ENCODE measurements around the gene SFXN5.
A peak's percentile ranks its signal among the peaks of the same experiment; 100 is the strongest.

Gene SFXN5

DNA sequence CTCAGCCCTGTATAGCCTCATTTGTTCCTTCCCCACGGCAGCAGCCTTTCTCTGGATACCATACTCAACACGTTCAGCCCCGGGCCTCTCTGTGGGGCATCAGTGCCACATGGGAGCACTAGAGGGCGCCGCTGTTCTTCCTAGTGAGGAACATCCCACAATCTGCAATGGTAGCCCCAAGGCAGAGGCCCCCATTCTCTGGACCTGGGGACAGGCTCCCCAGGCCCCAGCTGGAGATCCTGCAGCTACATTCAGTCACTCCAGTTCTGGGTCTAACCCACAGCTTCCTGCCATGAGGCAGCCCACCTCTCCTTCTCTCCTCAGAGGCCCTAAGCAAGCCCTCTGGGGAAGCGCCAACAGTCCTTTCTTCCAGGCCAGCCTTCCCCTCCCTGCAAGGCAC is 14.2 kb upstream of the SFXN5 start:
- DNase-seq (ENCODE audit: low spot score): peak; percentile 85
- peak; percentile 92 for TF ChIP-seq CTCF (IDR thresholded peaks at IDR 0.05; ENCODE audit: extremely low read depth, missing control alignments)

DNA sequence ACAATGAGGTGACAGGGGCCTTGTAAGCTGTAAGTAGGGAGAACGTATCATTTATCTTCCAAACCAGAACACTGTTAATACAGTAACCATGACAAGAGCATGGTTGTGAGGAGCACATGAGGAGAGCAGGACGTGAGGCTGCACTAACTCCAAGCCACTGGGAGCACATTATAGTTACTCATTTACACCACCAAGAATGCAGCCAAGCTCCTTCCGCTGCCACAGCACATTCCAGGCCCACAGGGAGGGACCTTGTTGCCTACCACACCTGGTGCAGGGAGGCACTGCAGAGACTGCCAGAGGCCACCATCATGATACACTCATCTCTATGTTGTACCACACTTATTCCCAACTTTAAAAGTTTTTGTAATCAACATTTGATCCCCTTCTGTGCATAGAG is 13.5 kb upstream of the SFXN5 start:
- TF ChIP-seq CTCF (IDR thresholded peaks at IDR 0.05; ENCODE audit: extremely low read depth, missing control alignments): no peak
- DNase-seq (ENCODE audit: low spot score): no peak

DNA sequence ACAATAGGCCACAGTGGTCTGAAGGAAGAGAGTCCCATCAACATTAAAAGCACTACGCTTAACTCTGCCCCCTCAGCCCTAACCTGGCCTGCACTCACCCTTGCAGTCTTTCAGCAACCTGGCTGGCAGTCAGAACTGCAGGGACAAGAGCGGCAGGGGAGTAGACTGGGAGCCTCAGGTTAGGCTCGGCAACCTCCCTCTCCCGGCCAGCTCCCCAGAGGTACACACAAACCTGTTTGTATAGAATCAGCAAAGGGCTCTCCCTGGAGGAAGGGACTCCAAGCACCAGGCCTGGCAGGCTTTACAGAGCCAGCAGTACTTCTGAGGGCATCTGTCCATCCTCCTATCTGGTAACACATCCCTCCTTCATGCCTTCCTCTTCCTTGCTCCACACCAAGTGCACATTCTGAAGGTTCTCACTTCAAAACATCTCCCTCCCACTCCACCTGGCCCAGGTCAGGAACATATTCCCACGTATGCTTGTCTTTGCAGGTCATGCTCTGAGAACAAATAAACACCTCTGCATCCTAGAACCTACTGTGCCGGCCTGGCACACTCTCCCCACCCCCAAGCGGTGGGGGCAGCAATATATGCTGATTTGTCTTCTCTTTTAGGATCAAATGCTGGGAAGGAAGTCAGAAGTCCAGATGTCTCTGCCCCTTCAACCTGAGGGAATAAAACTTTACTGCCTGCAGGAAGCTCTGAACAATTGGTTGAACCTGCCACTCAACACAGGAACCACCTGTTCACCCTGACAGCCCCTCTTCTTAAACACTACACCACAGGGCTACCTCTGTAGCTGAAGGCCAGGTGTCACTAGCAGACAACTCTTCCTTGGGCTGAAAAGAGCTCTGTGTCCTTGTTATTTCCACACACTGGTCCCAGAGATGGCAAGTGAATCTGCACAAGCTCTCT is 12.6 kb upstream of the SFXN5 start:
- TF ChIP-seq CTCF (IDR thresholded peaks at IDR 0.05; ENCODE audit: extremely low read depth, missing control alignments): no peak
- DNase-seq (ENCODE audit: low spot score): no peak

- no peak for DNase-seq (ENCODE audit: low spot score)
- TF ChIP-seq CTCF (IDR thresholded peaks at IDR 0.05; ENCODE audit: extremely low read depth, missing control alignments): no peak
These were observed 11.3 kb upstream of the SFXN5 start for GRCh38 chr2:73082523-73083410.

GRCh38 chr2:73081181-73081671 is 9.7 kb upstream of the SFXN5 start:
- DNase-seq (ENCODE audit: low spot score): no peak
- no peak for TF ChIP-seq CTCF (IDR thresholded peaks at IDR 0.05; ENCODE audit: extremely low read depth, missing control alignments)

DNA sequence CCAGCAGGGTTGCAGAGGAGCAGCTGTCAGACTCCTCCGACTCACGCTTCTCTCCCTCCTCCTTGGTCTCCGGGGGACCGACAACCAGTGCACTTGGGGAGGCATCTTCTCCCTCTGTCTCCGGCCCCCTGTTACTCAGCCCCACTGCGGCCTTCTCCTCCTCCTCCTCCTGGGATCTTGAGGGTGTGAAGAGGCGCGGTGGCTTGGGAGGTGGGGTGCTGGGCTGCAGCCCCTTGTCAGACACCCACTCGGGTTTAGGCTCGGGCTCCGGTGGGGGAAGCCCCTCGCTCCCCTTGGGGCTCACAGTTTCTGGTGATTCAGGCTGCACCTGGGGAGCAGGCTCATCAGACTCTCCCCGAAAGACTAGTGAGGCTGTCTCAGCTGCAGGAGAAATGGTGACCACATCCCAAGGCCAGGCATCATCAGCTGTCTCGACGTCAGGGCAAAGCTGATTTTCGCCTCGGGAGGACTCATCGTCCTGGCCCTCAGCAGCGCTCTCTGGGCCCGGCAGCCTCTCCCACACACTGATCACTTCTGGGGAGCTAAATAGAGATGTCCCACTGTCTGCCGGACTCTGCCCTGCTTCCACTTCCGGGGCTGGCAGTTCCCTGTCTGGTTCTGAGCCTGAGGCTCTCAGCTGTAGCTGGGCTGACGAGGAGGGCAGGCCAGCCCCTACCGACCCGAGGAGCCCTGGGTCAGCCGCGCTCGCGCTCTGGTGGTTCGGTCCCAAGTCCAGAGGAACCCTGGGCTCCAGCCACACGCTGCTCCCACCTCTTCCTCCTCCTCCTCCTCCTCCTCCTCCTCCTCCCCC is 9.0 kb upstream of the SFXN5 start:
- TF ChIP-seq CTCF (IDR thresholded peaks at IDR 0.05; ENCODE audit: extremely low read depth, missing control alignments): no peak
- DNase-seq (ENCODE audit: low spot score): no peak

Measured in GM20000 (cell line).